Activated naive CD4-positive, alpha-beta T cell treated with anti-CD3 and anti-CD28 coated beads, Interleukin-2, amount 50 U/mL, for 72 hours (primary cell): ENCODE data around the gene BDH1. TPM values are rescaled to one million over a fixed set of nuclear protein-coding genes. Genes with fewer than 3 reads are reported as not detected.
"Not testable (repeated sequence)": the region's sequence is repeated elsewhere in the genome, so short reads cannot be mapped to it uniquely, and the experiment has no call there.

ENCODE experiments used
- ATAC-seq, 2 donors: fragments of 150-1000 bp; cut with Tn5 transposase; 2 replicates each; pipeline ENCODE4 v1.10.0; 2021; ENCODE audit warnings: mild to moderate bottlenecking in 2 of 2, moderate library complexity in 2 of 2
- DNase-seq, 2 donors: peaks; one replicate each; pipeline ENCODE4 v3.0.0; 2021 to 2022; ENCODE audit warnings: low spot score in 2 of 2
- H3K27ac Mint-ChIP-seq, 2 donors: one replicate each; pipeline ENCODE4 v1.8.0; 2022; ENCODE audit warnings: mild to moderate bottlenecking in 2 of 2, mixed read lengths in 2 of 2
- H3K36me3 Mint-ChIP-seq, 2 donors: one replicate each; pipeline ENCODE4 v1.8.0; 2022; ENCODE audit warnings: mixed read lengths in 2 of 2
- H3K9me3 Mint-ChIP-seq, 2 donors: one replicate each; pipeline ENCODE4 v1.8.0; 2022; ENCODE audit warnings: mixed read lengths in 2 of 2
- total RNA-seq, 2 donors: library from RNA; stranded (reverse); gene quantifications; one replicate each; pipeline ENCODE4 v1.2.3, GENCODE V29; 2022

BDH1 gene, protein sequence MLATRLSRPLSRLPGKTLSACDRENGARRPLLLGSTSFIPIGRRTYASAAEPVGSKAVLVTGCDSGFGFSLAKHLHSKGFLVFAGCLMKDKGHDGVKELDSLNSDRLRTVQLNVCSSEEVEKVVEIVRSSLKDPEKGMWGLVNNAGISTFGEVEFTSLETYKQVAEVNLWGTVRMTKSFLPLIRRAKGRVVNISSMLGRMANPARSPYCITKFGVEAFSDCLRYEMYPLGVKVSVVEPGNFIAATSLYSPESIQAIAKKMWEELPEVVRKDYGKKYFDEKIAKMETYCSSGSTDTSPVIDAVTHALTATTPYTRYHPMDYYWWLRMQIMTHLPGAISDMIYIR
- 100 to 1,000 TPM in 1 of 2 donors, 10 to 100 TPM in 1; 57.3 to 131 TPM for total RNA-seq

DNA sequence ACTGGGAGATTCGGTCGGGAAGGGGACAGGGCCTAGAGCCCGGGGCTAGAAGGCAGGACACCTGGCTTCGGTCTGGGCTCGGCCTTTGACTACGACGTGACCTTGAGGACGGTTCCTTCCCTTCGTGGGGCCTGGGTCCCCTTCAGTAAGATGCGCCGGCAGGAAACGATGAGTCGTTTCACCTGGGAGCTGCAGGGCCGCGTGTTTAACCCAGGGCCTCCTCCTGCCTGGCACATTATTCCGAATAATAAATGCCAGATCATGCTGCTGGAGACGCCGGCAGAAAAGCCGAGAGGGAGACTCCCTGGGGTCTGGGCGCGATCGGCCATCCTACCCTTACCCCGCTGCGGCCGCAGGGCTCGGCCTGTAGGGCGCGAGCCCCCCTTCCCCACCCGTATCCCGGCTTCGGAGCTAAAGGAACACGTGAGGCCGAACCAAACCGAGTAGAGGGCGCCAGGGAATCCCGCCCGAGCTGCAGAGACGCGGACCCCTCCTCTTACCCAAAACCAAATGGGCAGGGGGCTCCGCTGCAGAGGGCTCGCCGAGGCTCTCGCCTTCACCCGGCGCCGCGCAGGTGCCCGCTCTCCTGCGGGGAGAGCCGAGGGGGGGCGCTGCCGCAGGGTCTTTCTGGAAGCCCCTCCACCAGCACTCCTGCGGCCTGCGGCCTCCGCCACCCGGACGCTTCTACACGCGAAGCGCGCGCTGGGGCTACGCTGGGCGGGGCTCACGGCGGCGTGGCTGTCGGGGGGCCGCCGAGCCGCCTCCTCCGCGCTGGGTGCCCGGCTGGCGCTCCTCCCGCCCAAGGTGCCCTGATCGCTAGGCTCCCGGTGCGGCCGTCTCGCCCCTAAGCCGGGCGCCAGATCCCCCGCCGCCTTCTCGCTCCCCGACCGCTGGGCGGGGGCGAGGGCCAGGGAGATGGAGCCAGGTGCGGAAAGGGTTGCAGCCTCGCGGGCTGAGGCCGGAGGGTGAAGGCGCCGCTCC is at the start of gene BDH1:
Gene BDH1, minus strand, starts transcription at position 688 of the 981 bp plus-strand sequence. CDS start 9,525 bp downstream, outside the sequence.
- H3K36me3 Mint-ChIP-seq = peaks cover 10 to 29% of the 10 kb centered on the region in 2 donors
- peak; percentile 53 to 58 for ATAC-seq
- H3K9me3 Mint-ChIP-seq = no peaks in the 10 kb centered on the region
- peak; percentile 75 to 76 for DNase-seq
- peak within 1 kb of the TSS; percentile 82 to 90 for H3K27ac Mint-ChIP-seq

DNA sequence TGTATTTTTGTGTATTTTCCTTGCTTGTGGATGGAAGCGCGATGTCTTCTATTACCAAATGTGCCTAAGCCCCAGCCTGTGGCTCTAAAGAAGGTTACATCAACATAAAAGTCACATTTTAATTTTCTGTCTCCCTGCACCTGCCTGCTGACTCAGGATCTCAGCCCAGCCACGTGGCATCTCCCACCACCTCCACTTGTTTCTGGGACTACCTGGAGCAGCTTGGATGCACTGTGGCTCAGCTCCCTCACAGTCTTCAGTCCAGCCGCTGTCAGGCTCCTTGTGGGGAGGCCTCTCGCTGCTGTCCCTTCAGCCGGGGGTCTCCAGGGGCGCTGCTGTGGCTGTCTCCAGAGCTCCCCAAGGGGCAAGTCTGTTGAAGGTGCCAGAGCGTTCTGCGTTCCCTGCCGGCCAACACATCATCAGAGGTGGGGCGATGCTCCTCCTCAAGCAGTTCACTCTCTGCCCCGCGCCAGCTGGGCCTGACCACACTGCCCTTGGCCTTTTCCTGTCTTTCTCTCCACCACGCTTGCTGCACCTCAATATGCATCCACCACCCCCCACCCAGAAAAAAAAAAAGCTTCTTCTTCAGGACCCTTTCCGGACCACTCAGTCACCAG is 47.7 kb upstream of the BDH1 start:
- Mint-ChIP-seq H3K36me3 (peaks cover 0 to 19% of the 10 kb centered on the region in 2 donors), H3K27ac (peak overlapping the region; percentile 76 to 81), H3K9me3 (no peaks in the 10 kb centered on the region)
- no peak for ATAC-seq
- DNase-seq = no peak

DNA sequence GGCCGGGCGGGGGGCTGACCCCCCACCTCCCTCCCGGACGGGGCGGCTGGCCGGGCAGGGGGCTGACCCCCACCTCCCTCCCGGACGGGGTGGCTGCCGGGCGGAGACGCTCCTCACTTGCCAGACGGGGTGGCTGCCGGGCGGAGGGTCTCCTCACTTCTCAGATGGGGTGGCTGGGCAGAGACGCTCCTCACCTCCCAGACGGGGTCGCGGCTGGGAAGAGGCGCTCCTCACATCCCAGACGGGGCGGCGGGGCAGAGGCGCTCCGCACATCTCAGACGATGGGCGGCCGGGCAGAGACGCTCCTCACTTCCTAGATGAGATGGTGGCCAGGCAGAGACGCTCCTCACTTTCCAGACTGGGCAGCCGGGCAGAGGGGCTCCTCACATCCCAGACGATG is 46.6 kb upstream of the BDH1 start:
- DNase-seq, H3K9me3 Mint-ChIP-seq, H3K36me3 Mint-ChIP-seq, ATAC-seq: not testable (repeated sequence)
- peak overlapping the region; percentile 44 to 76 for H3K27ac Mint-ChIP-seq

DNA sequence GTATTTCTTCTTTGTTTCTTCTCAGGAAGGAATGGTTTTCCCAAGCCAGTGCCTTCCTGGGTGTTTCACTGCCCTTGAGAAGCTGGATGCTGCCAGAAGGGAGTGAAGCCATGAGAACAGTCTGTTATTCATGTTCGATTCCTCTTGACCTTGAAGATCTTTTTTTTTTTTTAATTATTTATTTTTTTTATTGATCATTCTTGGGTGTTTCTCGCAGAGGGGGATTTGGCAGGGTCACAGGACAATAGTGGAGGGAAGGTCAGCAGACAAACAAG is 45.7 kb upstream of the BDH1 start:
- not testable (repeated sequence) for ATAC-seq, H3K36me3 Mint-ChIP-seq, H3K9me3 Mint-ChIP-seq, H3K27ac Mint-ChIP-seq, DNase-seq

DNA sequence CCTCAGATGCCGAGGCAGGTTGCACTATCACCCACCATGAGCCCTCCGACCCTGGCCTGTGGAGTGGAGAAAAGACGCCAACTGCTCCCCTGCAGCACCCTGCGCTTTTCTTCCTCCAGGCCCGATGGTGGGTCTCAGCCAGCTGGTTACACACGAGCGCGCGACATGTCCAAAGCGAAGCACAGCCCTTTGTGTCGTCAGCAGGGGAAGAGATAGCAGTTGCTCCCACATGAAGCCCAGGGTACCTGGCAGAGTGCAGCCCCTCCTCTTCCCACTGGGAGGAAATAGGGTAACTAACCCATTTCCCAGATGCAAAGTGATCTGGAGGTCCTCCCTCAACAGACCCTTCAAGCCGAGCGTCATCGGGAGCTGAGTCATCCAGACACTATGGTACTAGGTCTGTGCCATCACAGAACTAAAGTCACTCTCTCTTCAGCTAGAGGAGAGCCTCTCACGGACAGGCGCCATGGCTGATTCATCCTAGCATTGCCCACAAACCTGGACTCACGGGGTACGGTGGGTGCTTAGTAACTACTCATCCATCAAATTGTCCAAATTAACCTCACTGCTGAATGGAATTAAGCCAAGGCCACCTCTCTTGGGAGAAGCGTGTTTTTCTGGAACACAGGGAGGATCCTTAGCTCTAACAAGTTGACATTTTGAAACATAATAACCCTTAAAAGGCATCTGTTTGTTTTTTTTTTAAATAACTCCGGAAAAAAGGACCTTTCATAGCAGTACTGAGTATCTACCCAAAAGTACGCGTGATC is 45.2 kb upstream of the BDH1 start:
- peak overlapping the region; percentile 30 to 55 for H3K27ac Mint-ChIP-seq
- peaks cover 0 to 8% of the 10 kb centered on the region in 2 donors for H3K36me3 Mint-ChIP-seq
- ATAC-seq = peak in 1 of 2 donors; percentile 15
- H3K9me3 Mint-ChIP-seq = no peaks in the 10 kb centered on the region
- DNase-seq = no peak

DNA sequence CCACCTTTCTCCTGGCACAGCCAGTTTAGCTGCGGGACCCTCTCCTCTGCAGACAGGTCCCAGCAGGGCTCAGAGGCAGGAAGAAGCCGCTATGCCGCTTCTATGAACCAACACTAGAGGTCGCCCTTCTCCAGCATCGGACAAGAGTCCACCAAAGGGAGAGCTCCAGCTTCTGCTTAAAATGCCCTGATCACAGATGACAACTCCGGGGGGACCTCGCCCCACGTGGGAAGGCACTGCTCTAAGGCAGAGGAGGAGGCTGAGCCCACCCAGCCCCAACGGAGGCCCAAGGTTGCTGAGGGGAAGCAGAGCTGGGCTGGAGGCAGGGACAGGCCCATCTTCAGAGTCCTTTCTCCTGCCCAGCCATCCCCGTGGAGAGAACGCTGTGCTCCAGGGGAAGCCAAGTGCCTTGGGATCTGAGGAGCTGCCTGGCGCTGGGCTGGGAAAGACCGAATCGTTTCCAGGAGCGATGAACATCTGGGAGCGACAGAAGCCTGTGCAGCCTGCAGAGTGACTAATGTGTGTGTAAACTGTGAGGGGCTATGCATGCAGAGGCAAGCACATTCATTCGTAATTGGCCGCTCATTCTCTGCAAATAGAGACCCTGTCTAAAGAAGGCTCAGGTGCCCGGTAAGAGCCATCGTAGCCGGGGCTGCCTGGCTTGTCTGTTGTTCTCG is 43.5 kb upstream of the BDH1 start:
- no peaks in the 10 kb centered on the region for H3K9me3 Mint-ChIP-seq
- peaks cover 0 to 8% of the 10 kb centered on the region in 2 donors for H3K36me3 Mint-ChIP-seq
- H3K27ac Mint-ChIP-seq = peak overlapping the region in 1 of 2 donors; percentile 81

DNA sequence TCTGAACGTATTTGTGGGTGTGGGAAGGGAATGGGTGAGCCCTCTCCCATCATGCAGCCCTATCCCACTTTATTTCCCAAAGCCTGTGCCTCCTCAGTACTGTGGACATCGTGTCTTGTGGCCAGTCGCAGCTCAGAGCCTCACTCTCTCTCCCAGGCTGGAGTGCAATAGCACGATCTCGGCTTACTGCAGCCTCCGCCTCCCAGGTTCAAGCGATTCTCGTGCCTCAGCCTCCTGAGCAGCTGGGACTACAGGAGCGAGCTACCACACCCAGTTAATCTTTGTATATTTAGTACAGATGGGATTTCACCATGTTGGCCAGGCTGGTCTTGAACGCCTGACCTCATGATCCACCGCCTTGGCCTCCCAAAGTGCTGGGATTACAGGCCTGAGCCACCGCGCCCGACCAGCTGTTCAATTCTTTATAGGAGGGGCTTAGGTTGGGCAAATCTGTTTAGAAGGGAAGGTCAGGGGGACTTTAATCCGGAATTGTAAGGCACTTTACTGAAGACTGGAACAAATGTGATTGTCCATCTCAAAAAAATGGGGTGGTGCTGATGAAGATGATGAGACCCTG is 42.7 kb upstream of the BDH1 start:
- ATAC-seq (no peak), DNase-seq (no peak)
- Mint-ChIP-seq H3K27ac (peak overlapping the region in 1 of 2 donors; percentile 81), H3K9me3 (no peaks in the 10 kb centered on the region), H3K36me3 (peaks cover 0 to 7% of the 10 kb centered on the region in 2 donors)

More for the DNA sequence above, 43.5 kb upstream of the BDH1 start:
- peak; percentile 81 for DNase-seq
- ATAC-seq = peak; percentile 98 to 99

DNA sequence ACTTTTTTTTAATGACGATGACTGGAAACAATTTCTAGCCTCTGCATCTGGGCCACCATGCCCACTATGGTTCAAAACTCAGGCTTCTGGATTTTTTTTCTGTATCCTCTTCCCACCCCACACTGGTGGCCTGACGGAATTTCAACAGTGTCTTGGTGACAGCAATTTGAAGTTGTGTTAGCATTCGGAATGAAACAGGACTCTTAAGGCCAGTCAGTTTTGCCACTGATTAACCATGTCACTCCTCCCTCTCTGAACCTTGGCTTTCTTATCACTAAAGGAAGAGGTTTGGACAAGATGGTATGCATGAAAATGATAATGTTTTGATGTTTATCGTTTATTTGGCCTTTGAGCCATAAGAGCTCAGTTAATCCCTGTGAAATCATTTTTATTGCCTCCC is 41.6 kb upstream of the BDH1 start:
- peaks cover 4 to 7% of the 10 kb centered on the region in 2 donors for H3K9me3 Mint-ChIP-seq
- H3K27ac Mint-ChIP-seq = no peak overlapping the region
- H3K36me3 Mint-ChIP-seq = peaks cover 7 to 8% of the 10 kb centered on the region in 2 donors
- ATAC-seq (no peak), DNase-seq (no peak)

DNA sequence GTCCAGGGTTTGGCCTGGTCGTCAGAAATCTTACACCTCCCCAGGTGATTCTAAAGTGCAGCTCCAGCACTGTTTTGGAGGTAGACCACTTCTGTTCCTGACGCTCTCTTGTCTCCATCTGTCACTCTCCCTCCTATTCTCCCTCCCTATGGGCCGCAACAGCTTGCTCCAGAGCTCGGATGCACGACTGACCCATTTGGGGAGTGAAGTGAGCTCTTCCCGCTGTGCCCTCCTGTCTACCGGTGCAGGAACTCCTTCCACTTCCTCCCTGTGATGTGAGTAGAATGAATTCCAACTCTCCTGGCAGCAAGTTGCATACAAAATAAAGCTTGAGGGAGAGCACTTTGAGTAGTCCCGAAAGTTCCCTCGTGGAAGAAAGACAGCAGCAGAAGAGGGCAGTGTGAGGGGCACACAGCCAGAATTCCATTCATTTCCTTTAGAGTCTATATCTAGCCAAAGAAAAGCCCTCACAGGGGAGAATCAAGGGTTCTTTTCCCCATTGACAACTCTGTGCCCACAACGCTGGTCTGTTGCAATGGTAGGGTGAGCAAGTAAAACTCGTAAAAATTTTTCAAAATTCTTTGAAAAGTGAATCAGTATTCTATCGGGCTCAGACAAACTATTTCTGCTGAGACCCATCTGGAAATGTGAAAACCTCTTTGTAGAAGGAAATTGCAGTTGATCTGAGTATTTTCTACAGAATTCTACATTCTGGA is 39.9 kb upstream of the BDH1 start:
- Mint-ChIP-seq H3K9me3 (peaks cover 4 to 7% of the 10 kb centered on the region in 2 donors), H3K27ac (peak overlapping the region in 1 of 2 donors; percentile 41), H3K36me3 (peaks cover 15 to 18% of the 10 kb centered on the region in 2 donors)
- no peak for DNase-seq
- no peak for ATAC-seq

DNA sequence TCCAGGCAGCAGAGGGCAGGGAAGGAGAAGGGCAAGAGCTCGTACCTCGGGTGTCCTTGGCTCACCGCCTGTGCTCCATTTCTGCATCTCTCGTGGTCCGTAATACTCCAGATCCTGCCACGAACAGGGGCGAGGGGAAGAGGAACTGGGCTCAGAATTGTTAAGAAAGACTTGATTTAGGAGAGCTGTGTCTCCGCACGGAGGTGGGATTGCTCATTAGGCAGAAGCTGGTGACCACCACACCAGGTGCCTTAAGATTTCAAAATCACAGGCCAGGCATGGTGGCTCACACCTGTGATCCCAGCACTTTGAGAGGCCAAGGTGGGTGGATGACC is 37.2 kb upstream of the BDH1 start:
- Mint-ChIP-seq H3K36me3 (peaks cover 15 to 18% of the 10 kb centered on the region in 2 donors), H3K9me3 (peaks cover 4 to 7% of the 10 kb centered on the region in 2 donors), H3K27ac (peak overlapping the region; percentile 93 to 99)
- DNase-seq (no peak), ATAC-seq (peak in 1 of 2 donors; percentile 5)

DNA sequence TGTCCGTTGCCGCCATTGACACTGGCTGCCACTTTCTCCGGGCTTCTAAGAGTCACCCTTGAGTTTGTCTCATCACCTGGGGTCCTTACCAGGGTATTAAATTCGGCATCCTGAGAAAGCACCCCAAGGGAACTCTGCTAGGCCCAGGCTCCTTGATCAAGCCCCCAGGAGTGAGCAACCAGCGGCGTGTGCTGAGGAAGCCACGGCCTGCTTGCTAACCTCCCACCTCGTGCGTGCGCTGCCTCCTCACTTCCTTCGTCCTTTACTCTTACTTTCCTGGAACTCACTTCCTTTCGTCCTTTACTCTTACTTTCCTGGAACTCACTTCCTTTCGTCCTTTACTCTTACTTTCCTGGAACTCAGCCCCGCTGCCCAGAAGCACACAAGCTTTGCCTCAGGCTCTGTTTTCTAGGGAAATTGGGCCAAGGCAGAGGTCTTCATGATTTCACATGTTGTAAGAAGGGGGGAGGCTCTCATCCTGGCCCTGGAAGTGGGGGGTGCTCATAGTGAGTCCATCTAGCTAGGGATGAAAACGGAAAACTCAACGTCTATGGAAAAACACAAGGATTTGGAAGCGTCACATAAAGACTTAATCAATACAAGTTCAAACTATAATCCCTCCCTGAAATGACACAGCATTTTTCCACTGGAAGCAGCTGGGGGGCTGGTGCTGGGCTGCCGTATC is 36.7 kb upstream of the BDH1 start:
- DNase-seq (peak in 1 of 2 donors; percentile 31), ATAC-seq (peak; percentile 73 to 80)
- peaks cover 15 to 18% of the 10 kb centered on the region in 2 donors for H3K36me3 Mint-ChIP-seq
- peak overlapping the region; percentile 93 to 99 for H3K27ac Mint-ChIP-seq
- peaks cover 4 to 7% of the 10 kb centered on the region in 2 donors for H3K9me3 Mint-ChIP-seq

DNA sequence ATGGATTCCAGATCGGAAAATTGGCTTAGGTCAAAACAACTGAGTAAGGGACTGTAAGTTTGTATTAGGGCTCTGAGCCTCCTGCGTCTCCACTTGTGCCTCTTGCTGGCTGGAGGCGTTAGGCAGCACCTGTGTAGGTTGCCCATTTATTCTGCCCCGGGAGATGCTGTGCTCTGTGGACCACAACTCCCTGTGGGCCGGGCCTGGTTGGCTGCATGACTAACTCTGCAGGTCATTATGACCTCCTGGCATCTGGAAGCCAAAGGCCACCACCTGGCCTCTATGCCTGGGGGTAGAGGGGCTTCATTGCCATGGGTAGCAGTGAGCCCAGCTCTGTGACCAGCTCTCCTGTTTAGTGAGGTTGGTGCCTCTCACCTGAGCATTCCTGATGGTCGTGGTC is 36.0 kb upstream of the BDH1 start:
- peaks cover 4 to 7% of the 10 kb centered on the region in 2 donors for H3K9me3 Mint-ChIP-seq
- DNase-seq (no peak), ATAC-seq (peak; percentile 20 to 47)
- peak overlapping the region; percentile 93 to 99 for H3K27ac Mint-ChIP-seq
- peaks cover 15 to 18% of the 10 kb centered on the region in 2 donors for H3K36me3 Mint-ChIP-seq

DNA sequence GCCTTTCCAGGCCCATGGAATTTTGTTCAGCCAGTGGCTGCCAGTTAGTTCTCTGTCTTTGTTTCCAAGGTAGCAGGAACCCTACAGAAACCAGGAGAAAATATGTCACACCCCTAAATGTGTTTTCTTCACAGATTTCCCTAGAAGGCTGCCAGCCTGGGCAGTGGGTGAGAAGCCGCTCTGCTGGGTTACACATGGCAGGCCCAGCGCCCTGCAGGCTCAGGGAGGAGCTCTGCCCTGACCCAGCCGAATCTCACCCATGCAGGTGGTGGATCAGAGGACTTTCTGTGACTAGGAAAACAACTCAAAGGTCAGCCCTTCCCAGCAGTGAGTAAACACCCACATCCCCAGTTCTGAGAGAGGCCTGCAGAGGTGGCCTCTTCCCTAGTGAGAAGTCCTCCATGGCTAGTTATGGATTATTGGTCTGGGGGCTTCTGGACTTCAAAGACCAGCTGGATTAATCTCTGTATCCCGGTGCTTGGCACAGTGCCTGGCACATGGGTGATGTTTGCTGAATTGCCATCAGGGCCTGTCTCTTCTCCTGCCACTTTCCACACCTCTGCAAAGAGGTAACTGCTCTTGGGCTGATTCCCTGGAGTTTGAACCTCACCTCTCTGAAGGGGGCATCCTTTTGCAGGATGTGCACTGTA is 34.7 kb upstream of the BDH1 start:
- H3K36me3 Mint-ChIP-seq = peaks cover 15 to 18% of the 10 kb centered on the region in 2 donors
- peaks cover 4 to 7% of the 10 kb centered on the region in 2 donors for H3K9me3 Mint-ChIP-seq
- no peak overlapping the region for H3K27ac Mint-ChIP-seq
- peak in 1 of 2 donors; percentile 60 for ATAC-seq
- DNase-seq = no peak

DNA sequence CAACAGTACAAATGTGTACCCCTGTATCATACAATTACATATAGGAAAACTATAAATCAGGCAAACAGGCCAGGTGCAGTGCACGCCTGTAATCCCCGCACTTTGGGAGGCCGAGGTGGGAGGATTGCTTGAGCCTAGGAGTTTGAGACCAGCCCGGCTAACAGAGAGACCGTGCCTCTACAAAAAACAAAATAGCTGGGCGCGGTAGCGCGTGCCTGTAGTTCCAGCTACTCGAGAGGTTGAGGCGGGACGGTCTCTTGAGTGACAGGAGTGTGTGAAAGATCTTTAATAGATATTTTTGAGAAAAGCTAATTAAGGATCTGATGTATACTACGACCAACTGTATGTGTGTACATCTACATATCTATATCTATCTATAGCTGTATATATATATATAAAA is 33.8 kb upstream of the BDH1 start:
- ATAC-seq (no peak), DNase-seq (no peak)
- H3K36me3 Mint-ChIP-seq = peaks cover 15 to 18% of the 10 kb centered on the region in 2 donors
- H3K9me3 Mint-ChIP-seq = peaks cover 4 to 7% of the 10 kb centered on the region in 2 donors
- H3K27ac Mint-ChIP-seq = no peak overlapping the region
